PC-9 (cell line): ENCODE data around the gene ERBB3.

Experiments used
- CTCF ChIP-seq: fragments of 200-600 bp; sonication (generic); conservative IDR thresholded peaks from 2 replicates; pipeline ENCODE4 v1.6.1; 2017; ENCODE audit warnings: mixed run types, antibody characterized with exemption, mild to moderate bottlenecking, moderate library complexity
- EZH2 ChIP-seq: fragments of 200-600 bp; sonication (generic); IDR thresholded peaks from 2 replicates; pipeline ENCODE4 v1.8.0; 2017; ENCODE audit warnings: antibody characterized with exemption, low read depth

- TF ChIP-seq CTCF (no peak), EZH2 (no peak)
Measured at GRCh38 chr12:56087220-56087619, 7.3 kb downstream of the ERBB3 start.
